M059J (cell line): Measurements from ENCODE around the gene AVEN. TPM values are rescaled to one million over a fixed set of nuclear protein-coding genes. Genes with fewer than 3 reads are reported as not detected.
A peak's percentile ranks its signal among the peaks of the same experiment; 100 is the strongest.
"Not testable (repeated sequence)": the region's sequence is repeated elsewhere in the genome, so short reads cannot be mapped to it uniquely, and the experiment has no call there.

ENCODE experiments used
- DNase-seq: peaks from one replicate; pipeline ENCODE4 v3.0.0-alpha.2; 2012; ENCODE audit warnings: low read depth
- total RNA-seq: library from RNA; depleted of rRNA; stranded (reverse); fragments of >200 nt; shearing (Covaris generic); gene quantifications from 2 replicates; pipeline ENCODE4 v1.2.3, GENCODE V29; 2014

Gene AVEN
- total RNA-seq, 1 experiment from 2014 or later, result 22.9 TPM

- DNase-seq, result no peak
Measured at GRCh38 chr15:34039790-34040113, 748 bp upstream of the AVEN start.

GRCh38 chr15:34038023-34038870, 757 bp downstream of the AVEN start:
- peak; percentile 72 for DNase-seq

- no peak for DNase-seq
Measured at GRCh38 chr15:34031987-34032760, 6.8 kb downstream of the AVEN start.

GRCh38 chr15:34027606-34028005, 11.4 kb downstream of the AVEN start:
- no peak for DNase-seq

- no peak for DNase-seq
Measured at GRCh38 chr15:34025252-34025651, 13.8 kb downstream of the AVEN start.

GRCh38 chr15:34023907-34024306, 15.1 kb downstream of the AVEN start:
- no peak for DNase-seq

GRCh38 chr15:34019369-34019990, 19.5 kb downstream of the AVEN start:
- DNase-seq, result no peak

- DNase-seq, result not testable (repeated sequence)
Measured at GRCh38 chr15:34018738-34019137, 20.3 kb downstream of the AVEN start.

- no peak for DNase-seq
Measured at GRCh38 chr15:34018021-34018645, 20.9 kb downstream of the AVEN start.

- peak; percentile 51 for DNase-seq
Measured at GRCh38 chr15:34014556-34014955, 24.4 kb downstream of the AVEN start.

GRCh38 chr15:34013746-34014145, 25.3 kb downstream of the AVEN start:
- DNase-seq, result no peak

GRCh38 chr15:34012461-34013028, 26.5 kb downstream of the AVEN start:
- no peak for DNase-seq

- DNase-seq, result no peak
Measured at GRCh38 chr15:34011481-34011880, 27.5 kb downstream of the AVEN start.

GRCh38 chr15:34010921-34011320, 28.1 kb downstream of the AVEN start:
- no peak for DNase-seq

- no peak for DNase-seq
Measured at GRCh38 chr15:34009656-34010055, 29.3 kb downstream of the AVEN start.

GRCh38 chr15:34006381-34006780, 32.6 kb downstream of the AVEN start:
- DNase-seq, result no peak

GRCh38 chr15:34001536-34001935, 37.5 kb downstream of the AVEN start:
- no peak for DNase-seq

- not testable (repeated sequence) for DNase-seq
Measured at GRCh38 chr15:33995666-33996065, 43.3 kb downstream of the AVEN start.

- peak; percentile 28 for DNase-seq
Measured at GRCh38 chr15:33994005-33994615, 44.9 kb downstream of the AVEN start.

GRCh38 chr15:33988384-33988783, 50.6 kb downstream of the AVEN start:
- DNase-seq, result peak; percentile 51

GRCh38 chr15:33987444-33987843, 51.6 kb downstream of the AVEN start:
- DNase-seq, result no peak
